ENCODE results near the gene NPAS3.

Gene NPAS3

DNA sequence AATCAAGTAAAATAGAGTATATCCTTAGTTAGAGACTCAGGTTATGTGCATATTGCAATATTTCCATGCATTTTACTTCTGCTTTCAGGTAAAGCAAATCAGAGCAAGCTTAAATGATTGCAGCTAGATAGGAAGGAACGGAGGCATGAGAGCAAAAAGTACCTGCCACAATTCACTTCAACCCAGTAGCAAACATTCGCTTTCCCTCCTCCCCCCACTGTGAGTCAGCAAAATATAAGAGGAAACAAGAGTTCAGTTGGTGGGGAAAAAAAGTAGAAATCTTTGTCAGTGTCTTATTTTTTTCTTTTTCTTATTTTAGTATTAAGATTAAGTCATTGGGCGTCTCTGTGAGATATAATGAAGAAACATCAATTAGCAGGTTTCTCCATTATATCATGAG is 475.4 kb downstream of the NPAS3 start:
- H3K27ac ChIP-seq = no peak overlapping the region
- H3K9ac ChIP-seq (ENCODE audit: insufficient read length) = no peak overlapping the region
- no peaks in the 10 kb centered on the region for H3K9me3 ChIP-seq (ENCODE audit: low read depth, low read length)
- no peak overlapping the region for H3K4me3 ChIP-seq
- DNase-seq (ENCODE audit: low read depth, low spot score) = no peak
- H3K36me3 ChIP-seq (ENCODE audit: insufficient read depth, low read length) = no peaks in the 10 kb centered on the region
- TF ChIP-seq EZH2 (IDR thresholded peaks at IDR 0.05) (no peak), POLR2AphosphoS5 (IDR thresholded peaks at IDR 0.05; ENCODE audit: borderline replicate concordance, low read depth, low read length) (no peak), FOXP2 (optimal IDR thresholded peaks at IDR 0.05; ENCODE audit: control extremely low read depth, extremely low read length, insufficient read depth) (no peak)

DNA sequence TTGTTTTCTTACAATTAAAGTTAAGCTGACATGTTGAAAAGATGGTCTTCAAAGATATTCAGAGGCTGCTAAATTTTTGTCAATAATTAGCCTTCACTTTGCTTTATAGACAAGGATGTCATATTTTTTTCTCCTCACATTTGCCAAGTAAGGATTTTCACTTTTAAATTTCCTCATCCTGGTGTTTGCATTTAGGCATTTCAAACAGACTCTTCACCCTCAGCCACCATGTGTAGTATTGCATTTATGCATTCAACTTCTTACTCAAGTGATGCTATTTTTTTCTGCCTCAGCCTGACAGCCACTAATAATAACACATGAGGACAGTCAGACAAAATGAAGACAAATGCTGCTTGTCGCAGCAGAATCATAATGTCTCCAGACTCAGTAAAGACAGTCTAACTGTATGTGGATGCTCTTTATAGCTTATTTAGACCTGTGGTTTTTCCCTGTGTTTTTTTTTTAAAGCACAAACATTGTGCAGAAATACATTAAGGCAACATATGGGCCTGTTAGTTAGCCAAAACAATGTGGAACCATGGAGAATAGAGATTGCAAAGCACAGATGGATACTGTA is 481.5 kb downstream of the NPAS3 start:
- Histone ChIP-seq H3K9ac (ENCODE audit: insufficient read length) (no peak overlapping the region), H3K4me3 (no peak overlapping the region), H3K36me3 (ENCODE audit: insufficient read depth, low read length) (no peaks in the 10 kb centered on the region), H3K9me3 (ENCODE audit: low read depth, low read length) (no peaks in the 10 kb centered on the region), H3K27ac (no peak overlapping the region)
- TF ChIP-seq EZH2 (IDR thresholded peaks at IDR 0.05) (no peak), FOXP2 (optimal IDR thresholded peaks at IDR 0.05; ENCODE audit: control extremely low read depth, extremely low read length, insufficient read depth) (no peak), POLR2AphosphoS5 (IDR thresholded peaks at IDR 0.05; ENCODE audit: borderline replicate concordance, low read depth, low read length) (no peak)
- no peak for DNase-seq (ENCODE audit: low read depth, low spot score)

DNA sequence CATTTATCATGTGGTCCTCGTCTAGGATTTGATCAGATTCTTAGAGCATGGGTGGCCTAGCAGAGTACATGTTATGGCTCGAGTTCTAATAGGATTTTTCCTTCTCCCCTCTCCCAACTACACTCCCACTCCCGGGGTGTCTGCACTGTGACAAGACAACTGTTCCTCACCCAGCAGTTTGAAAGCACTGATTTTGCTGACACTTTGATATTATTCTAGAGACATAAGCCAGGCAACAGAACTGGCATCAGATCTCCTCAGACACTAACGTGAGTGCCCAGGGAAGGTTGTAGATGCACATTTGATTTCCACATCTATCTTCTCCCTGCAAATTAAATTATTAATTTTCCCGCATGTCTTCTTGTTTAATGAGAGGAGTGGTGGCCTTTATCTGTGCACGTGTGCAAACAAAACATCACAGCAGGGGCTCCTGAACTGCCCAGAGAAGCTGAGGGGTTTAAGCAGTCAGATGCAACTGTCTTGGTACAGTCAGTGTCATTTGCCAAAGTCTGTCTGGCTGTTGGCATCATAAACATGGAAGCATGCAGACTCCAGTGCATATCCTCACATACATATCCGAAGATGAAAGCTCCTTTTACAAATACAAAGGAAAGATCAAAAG is 491.8 kb downstream of the NPAS3 start:
- no peaks in the 10 kb centered on the region for H3K9me3 ChIP-seq (ENCODE audit: low read depth, low read length)
- no peak overlapping the region for H3K27ac ChIP-seq
- no peak overlapping the region for H3K4me3 ChIP-seq
- no peaks in the 10 kb centered on the region for H3K36me3 ChIP-seq (ENCODE audit: insufficient read depth, low read length)
- no peak overlapping the region for H3K9ac ChIP-seq (ENCODE audit: insufficient read length)
- no peak for DNase-seq (ENCODE audit: low read depth, low spot score)
- TF ChIP-seq POLR2AphosphoS5 (IDR thresholded peaks at IDR 0.05; ENCODE audit: borderline replicate concordance, low read depth, low read length) (no peak), EZH2 (IDR thresholded peaks at IDR 0.05) (no peak), FOXP2 (optimal IDR thresholded peaks at IDR 0.05; ENCODE audit: control extremely low read depth, extremely low read length, insufficient read depth) (no peak)

DNA sequence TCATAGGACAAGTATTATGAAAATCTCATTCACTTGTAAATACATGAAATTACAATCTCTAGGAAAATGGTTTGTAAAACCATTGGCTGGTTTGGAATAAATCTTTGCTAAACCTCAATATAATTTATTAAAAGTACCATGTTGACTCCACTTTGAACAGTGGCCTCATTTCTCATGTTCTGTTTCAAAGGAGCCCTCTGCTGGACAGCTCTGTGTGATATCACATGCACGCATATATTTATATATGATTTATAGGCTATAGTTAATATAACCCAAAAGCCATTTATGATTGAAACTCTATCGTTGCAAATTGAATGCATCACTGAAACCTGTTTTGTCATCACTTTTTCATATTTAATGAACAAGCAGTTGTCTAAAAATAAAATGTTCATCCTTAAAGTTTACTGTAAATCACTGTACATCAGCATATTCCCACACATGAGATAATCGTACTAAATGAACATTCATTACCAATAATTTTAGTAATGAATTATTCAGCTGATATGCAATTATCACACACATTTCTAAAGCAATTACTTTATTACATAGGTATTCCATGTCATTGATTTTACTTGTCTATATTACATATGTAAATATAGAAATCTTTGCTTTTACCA is 493.8 kb downstream of the NPAS3 start:
- Histone ChIP-seq H3K27ac (no peak overlapping the region), H3K9ac (ENCODE audit: insufficient read length) (no peak overlapping the region), H3K9me3 (ENCODE audit: low read depth, low read length) (no peaks in the 10 kb centered on the region), H3K4me3 (no peak overlapping the region), H3K36me3 (ENCODE audit: insufficient read depth, low read length) (no peaks in the 10 kb centered on the region)
- TF ChIP-seq FOXP2 (optimal IDR thresholded peaks at IDR 0.05; ENCODE audit: control extremely low read depth, extremely low read length, insufficient read depth) = no peak
- TF ChIP-seq POLR2AphosphoS5 (IDR thresholded peaks at IDR 0.05; ENCODE audit: borderline replicate concordance, low read depth, low read length) = no peak
- TF ChIP-seq EZH2 (IDR thresholded peaks at IDR 0.05) = no peak
- peak; percentile 16 for DNase-seq (ENCODE audit: low read depth, low spot score)

DNA sequence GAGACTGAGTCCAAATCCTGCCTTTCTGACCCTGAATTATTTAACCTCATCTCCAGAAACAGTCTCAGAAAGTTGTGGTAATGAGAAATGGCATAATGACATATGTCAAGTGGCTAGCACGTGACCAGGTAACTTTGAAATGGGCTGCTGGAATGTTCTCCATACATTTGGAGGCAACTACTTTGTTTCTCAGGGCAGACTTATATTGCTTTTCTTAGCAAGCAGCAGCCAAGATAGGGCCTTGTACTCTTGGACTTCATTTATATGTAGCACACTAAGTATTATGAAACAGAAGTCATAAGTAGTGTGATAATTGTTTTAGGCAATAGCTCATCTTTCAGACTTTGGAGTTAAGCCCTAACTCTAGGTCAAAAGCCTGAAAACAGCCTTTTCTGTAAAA is 494.7 kb downstream of the NPAS3 start:
- Histone ChIP-seq H3K9ac (ENCODE audit: insufficient read length) (no peak overlapping the region), H3K36me3 (ENCODE audit: insufficient read depth, low read length) (no peaks in the 10 kb centered on the region), H3K4me3 (no peak overlapping the region), H3K27ac (no peak overlapping the region), H3K9me3 (ENCODE audit: low read depth, low read length) (no peaks in the 10 kb centered on the region)
- no peak for TF ChIP-seq POLR2AphosphoS5 (IDR thresholded peaks at IDR 0.05; ENCODE audit: borderline replicate concordance, low read depth, low read length)
- TF ChIP-seq EZH2 (IDR thresholded peaks at IDR 0.05) = no peak
- TF ChIP-seq FOXP2 (optimal IDR thresholded peaks at IDR 0.05; ENCODE audit: control extremely low read depth, extremely low read length, insufficient read depth) = no peak
- DNase-seq (ENCODE audit: low read depth, low spot score) = no peak

DNA sequence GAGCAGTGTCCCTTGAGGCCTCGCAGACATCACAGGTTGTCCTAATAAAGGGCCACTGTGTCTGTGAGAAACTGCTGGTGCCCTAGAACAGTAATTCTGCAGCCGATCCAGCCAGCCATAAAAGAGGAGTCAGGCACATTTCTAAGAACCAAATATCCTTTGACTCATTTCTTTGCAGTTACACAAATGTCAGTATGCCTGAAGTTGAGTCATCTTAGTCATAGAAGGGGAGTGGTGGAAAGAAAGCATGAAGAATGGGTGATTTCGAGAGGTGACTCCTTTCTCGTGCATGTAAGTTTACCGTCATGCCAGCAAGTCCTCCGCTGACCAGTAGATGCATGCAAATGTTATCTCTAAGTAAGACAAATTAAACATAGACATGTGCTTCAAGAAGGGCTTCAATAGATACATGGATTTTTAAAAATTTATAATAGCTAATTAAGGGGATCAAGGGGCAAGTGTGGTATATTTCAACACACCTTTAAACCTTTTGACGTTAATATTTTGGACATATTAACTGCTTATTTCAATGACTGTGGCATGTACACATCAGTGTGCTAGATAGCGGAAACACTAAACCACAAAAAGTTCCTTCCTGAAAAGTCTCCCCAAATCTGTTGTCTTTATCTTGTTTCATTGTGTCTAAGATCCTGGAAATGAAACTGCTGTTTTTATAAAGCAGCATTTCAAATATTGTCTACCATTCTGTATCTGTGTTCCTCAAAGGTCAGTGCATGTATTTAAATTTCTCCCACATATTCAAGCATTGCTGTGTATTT is 497.4 kb downstream of the NPAS3 start:
- Histone ChIP-seq H3K4me3 (no peak overlapping the region), H3K9ac (ENCODE audit: insufficient read length) (no peak overlapping the region), H3K27ac (no peak overlapping the region), H3K9me3 (ENCODE audit: low read depth, low read length) (no peaks in the 10 kb centered on the region), H3K36me3 (ENCODE audit: insufficient read depth, low read length) (no peaks in the 10 kb centered on the region)
- no peak for TF ChIP-seq POLR2AphosphoS5 (IDR thresholded peaks at IDR 0.05; ENCODE audit: borderline replicate concordance, low read depth, low read length)
- no peak for TF ChIP-seq FOXP2 (optimal IDR thresholded peaks at IDR 0.05; ENCODE audit: control extremely low read depth, extremely low read length, insufficient read depth)
- no peak for TF ChIP-seq EZH2 (IDR thresholded peaks at IDR 0.05)
- no peak for DNase-seq (ENCODE audit: low read depth, low spot score)

DNA sequence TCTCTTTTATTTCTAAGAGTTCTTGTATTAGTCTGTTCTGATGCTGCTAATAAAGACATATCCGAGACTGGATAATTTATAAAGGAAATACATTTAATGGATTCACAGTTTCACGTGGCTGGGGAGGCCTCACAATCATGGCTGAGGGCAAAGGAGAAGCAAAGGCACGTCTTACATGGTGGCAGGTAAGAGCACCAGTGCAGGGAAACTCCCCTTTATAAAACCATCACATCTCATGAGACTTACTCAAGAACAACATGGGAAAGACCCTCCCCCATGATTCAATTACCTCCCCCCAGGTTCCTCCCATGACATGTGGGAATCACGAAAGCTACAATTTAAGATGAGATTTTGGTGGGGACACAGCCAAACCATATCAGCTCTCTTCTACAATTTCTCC is 503.0 kb downstream of the NPAS3 start:
- Histone ChIP-seq H3K27ac (no peak overlapping the region), H3K9ac (ENCODE audit: insufficient read length) (no peak overlapping the region), H3K9me3 (ENCODE audit: low read depth, low read length) (no peaks in the 10 kb centered on the region), H3K4me3 (no peak overlapping the region), H3K36me3 (ENCODE audit: insufficient read depth, low read length) (no peaks in the 10 kb centered on the region)
- TF ChIP-seq FOXP2 (optimal IDR thresholded peaks at IDR 0.05; ENCODE audit: control extremely low read depth, extremely low read length, insufficient read depth) (no peak), POLR2AphosphoS5 (IDR thresholded peaks at IDR 0.05; ENCODE audit: borderline replicate concordance, low read depth, low read length) (no peak), EZH2 (IDR thresholded peaks at IDR 0.05) (no peak)
- no peak for DNase-seq (ENCODE audit: low read depth, low spot score)

DNA sequence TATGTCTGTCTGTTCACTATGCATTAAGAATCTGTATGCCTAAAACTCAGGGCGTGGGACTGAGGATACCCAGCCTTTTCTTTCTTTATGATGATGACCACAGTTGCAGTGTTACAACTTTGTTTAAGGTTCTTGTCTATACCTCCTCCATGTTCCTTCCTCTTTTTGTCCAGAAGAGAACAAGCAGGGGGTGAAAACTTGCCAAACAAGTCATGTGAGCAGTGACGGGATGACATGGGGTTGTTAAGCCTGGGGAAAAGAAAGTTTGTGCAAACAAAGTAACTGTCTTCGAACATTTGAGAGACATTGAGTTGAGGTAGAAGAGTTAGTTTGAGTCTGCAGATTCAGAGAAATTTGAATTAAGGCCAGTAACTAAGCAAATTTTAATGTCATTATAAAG is 505.5 kb downstream of the NPAS3 start:
- DNase-seq (ENCODE audit: low read depth, low spot score) = no peak
- H3K36me3 ChIP-seq (ENCODE audit: insufficient read depth, low read length) = no peaks in the 10 kb centered on the region
- H3K27ac ChIP-seq = no peak overlapping the region
- no peak overlapping the region for H3K9ac ChIP-seq (ENCODE audit: insufficient read length)
- no peak overlapping the region for H3K4me3 ChIP-seq
- TF ChIP-seq FOXP2 (optimal IDR thresholded peaks at IDR 0.05; ENCODE audit: control extremely low read depth, extremely low read length, insufficient read depth) (no peak), POLR2AphosphoS5 (IDR thresholded peaks at IDR 0.05; ENCODE audit: borderline replicate concordance, low read depth, low read length) (no peak), EZH2 (IDR thresholded peaks at IDR 0.05) (no peak)
- no peaks in the 10 kb centered on the region for H3K9me3 ChIP-seq (ENCODE audit: low read depth, low read length)
